Activated naive CD8-positive, alpha-beta T cell treated with anti-CD3 and anti-CD28 coated beads, Interleukin-2, amount 10 ng/mL, durations not matched to agents 7 days and 5 days (primary cell): ENCODE results near the gene FGF14. TPM values are rescaled to one million over a fixed set of nuclear protein-coding genes. Genes with fewer than 3 reads are reported as not detected.

Experiments used
- ATAC-seq: fragments of 150-1000 bp; cut with Tn5 transposase; one replicate; pipeline ENCODE4 v1.10.0; 2021; ENCODE audit warnings: low read depth, moderate library complexity
- POLR2A ChIA-PET: fragments of 350-600 bp; sonication (Branson Sonifier 250); formaldehyde crosslinking; loops from one replicate; lab custom pipeline; 2021; ENCODE audit warnings: antibody characterized with exemption; lab: Charles Lee
- DNase-seq: peaks from one replicate; pipeline ENCODE4 v3.0.0; 2021
- H3K27ac Mint-ChIP-seq: one replicate; pipeline ENCODE4 v1.8.0; 2022; ENCODE audit warnings: mild to moderate bottlenecking, mixed read lengths
- H3K27me3 Mint-ChIP-seq: one replicate; pipeline ENCODE4 v1.8.0; 2022; ENCODE audit warnings: mild to moderate bottlenecking, moderate library complexity, mixed read lengths
- H3K36me3 Mint-ChIP-seq: one replicate; pipeline ENCODE4 v1.8.0; 2021; ENCODE audit warnings: mild to moderate bottlenecking, mixed read lengths
- H3K4me1 Mint-ChIP-seq: one replicate; pipeline ENCODE4 v1.8.0; 2021; ENCODE audit warnings: mixed read lengths
- H3K4me3 Mint-ChIP-seq: one replicate; pipeline ENCODE4 v1.8.0; 2022; ENCODE audit warnings: mild to moderate bottlenecking, moderate library complexity, mixed read lengths
- H3K9me3 Mint-ChIP-seq: one replicate; pipeline ENCODE4 v1.8.0; 2021; ENCODE audit warnings: mixed read lengths
- total RNA-seq, 2 experiments: library from RNA; stranded (reverse); gene quantifications; one replicate each; pipeline ENCODE4 v1.2.3, GENCODE V29; 2021

Gene FGF14
- total RNA-seq, 2 experiments from 2014 or later, result 0.03 TPM; not detected in 1

DNA sequence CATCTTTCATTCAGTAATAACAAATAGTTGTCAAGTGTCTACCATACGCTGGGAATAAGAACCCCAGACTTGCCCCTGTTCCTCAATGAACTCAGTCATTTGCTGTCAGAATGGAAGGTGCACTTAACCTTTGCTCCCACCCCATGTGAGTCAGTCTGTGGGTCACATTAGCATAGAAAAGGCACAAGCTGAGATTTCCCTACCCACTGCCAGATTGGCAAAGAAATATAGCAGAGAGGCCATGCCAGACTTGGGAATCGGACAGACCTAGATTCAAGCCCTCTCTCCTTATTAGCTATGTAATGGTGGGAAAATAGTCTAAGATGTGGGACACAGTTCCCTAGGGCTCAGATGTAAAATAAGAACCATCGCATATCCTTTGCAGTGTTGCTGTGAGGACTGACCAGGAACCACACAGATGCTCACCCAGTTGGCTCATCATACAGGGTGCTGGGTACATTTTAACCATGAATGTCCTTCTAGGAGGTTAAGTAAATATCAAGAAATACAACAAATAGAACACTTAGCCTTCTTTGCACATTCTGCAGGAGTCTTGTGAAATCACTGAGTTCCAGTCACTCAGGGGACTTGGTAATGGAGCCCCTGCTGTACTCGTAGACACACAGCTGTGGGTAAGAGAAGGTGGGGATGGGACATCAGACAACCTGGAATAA lies 218.2 kb downstream of the FGF14 start:
- H3K4me3 Mint-ChIP-seq, result no peak overlapping the region
- H3K27me3 Mint-ChIP-seq, result no peaks in the 10 kb centered on the region
- H3K27ac Mint-ChIP-seq, result no peak overlapping the region
- no peaks in the 10 kb centered on the region for H3K9me3 Mint-ChIP-seq
- POLR2A ChIA-PET, result no interaction called here
- ATAC-seq (no peak), DNase-seq (no peak)
- no peaks in the 10 kb centered on the region for H3K4me1 Mint-ChIP-seq
- H3K36me3 Mint-ChIP-seq, result no peaks in the 10 kb centered on the region

DNA sequence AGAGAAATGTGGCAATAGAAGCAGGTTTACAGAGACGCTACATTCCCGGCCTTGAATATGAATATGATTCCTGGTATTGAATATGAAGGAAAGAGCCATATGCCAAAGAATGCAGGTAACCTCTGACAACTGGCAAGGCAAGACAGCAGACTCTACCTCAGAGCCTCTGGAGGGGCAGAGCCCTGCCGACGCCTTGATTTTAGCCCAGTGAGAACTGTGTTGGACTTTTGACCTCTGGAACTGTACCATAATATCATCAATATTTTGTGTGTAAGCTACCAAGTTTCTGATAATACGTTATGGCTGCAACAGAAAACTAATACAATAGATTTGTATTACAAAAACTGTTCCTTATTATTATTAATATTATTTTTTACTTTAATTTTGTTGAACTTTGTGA lies 219.7 kb downstream of the FGF14 start:
- Mint-ChIP-seq H3K9me3 (no peaks in the 10 kb centered on the region), H3K27ac (no peak overlapping the region)

DNA sequence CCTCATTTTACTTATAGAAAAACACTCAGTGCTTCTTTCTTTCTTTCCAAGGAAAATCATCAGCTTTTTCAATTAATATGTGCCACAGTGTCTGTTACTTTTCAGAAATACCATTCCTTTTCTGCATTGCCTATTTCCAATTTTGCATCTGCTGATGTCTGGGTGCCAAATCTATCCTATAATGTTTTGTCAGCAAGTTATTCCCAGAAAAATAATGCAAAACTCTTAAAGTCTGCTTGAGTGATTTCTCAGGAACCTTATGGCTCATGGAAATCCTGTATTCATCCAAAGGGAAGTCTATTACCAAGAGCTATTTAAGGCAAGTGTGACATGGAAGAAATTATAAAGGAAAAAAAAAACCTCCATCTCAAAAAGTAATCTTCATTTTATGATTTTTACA lies 224.4 kb downstream of the FGF14 start:
- POLR2A ChIA-PET, result no interaction called here
- Mint-ChIP-seq H3K27me3 (no peaks in the 10 kb centered on the region), H3K4me1 (no peaks in the 10 kb centered on the region), H3K9me3 (no peaks in the 10 kb centered on the region), H3K4me3 (no peak overlapping the region), H3K36me3 (no peaks in the 10 kb centered on the region), H3K27ac (no peak overlapping the region)
- DNase-seq (no peak), ATAC-seq (no peak)

More for the DNA sequence above, 219.7 kb downstream of the FGF14 start:
- POLR2A ChIA-PET, result no interaction called here
- H3K4me3 Mint-ChIP-seq, result no peak overlapping the region
- ATAC-seq, result no peak
- no peak for DNase-seq
- no peaks in the 10 kb centered on the region for H3K36me3 Mint-ChIP-seq
- H3K4me1 Mint-ChIP-seq, result no peaks in the 10 kb centered on the region
- no peaks in the 10 kb centered on the region for H3K27me3 Mint-ChIP-seq

DNA sequence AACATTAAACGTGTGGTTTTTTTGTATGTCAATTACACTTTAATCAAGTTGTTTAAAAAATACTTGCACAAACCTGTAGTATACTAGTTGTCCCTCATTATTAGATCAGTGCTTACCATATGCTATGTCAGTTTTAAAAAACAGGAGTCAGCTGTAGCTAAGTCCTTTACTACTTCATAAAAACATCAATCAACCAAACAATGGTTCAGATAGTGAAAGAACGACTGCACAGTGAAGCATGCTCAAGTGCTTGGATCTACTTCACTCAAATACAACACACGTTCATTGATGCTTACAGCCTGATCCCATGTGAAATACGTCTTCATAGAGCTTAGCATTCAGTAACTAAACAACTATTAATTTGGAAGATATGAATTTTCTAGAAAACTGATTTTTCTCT lies 225.0 kb downstream of the FGF14 start:
- no peak overlapping the region for H3K4me3 Mint-ChIP-seq
- POLR2A ChIA-PET, result no interaction called here
- DNase-seq (no peak), ATAC-seq (no peak)
- no peaks in the 10 kb centered on the region for H3K9me3 Mint-ChIP-seq
- no peaks in the 10 kb centered on the region for H3K36me3 Mint-ChIP-seq
- no peaks in the 10 kb centered on the region for H3K27me3 Mint-ChIP-seq
- no peaks in the 10 kb centered on the region for H3K4me1 Mint-ChIP-seq
- H3K27ac Mint-ChIP-seq, result no peak overlapping the region

DNA sequence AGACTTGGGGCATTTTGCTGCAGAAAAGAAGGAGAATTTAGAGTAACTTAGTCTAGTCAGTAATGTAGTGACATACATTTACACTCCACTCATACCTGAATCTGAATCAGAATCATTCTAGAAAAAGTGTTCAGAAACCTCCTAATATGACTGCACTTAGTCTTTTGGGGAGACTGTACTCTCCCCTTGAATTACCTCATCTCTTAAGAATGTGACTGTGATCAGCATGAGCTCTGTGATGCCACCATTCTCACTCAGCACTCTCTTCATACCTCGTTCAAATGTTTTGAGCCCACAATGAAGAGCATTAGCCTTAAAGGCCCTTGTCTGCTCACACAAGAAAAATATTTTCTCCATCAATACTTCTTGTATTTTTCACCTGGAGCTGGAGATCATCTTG lies 229.4 kb downstream of the FGF14 start:
- Mint-ChIP-seq H3K27me3 (peaks cover 2% of the 10 kb centered on the region), H3K27ac (no peak overlapping the region), H3K4me3 (no peak overlapping the region), H3K9me3 (no peaks in the 10 kb centered on the region), H3K4me1 (no peaks in the 10 kb centered on the region), H3K36me3 (no peaks in the 10 kb centered on the region)
- no peak for DNase-seq
- POLR2A ChIA-PET, result no interaction called here
- ATAC-seq, result no peak

DNA sequence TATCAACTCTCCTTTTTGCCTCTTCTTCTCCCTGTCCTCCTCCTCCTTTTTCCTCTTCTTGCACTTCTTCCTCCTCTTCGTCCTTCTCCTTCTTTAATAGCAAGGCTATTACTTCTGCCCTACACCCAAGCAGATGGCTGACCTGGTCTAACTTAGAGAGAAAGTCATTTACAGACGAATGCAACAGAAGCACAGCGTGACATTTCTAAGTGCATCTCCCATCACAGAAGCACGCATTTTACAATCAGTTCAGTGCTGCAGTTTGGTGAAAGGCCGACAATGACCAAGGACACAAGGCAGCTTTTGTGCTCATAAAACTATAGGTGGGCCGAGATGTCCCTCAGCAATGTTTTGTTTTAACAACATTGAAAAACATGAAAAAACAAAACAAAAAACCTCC lies 231.5 kb downstream of the FGF14 start:
- no peaks in the 10 kb centered on the region for H3K4me1 Mint-ChIP-seq
- H3K9me3 Mint-ChIP-seq, result no peaks in the 10 kb centered on the region
- POLR2A ChIA-PET, result no interaction called here
- DNase-seq, result no peak
- H3K27me3 Mint-ChIP-seq, result peaks cover 2% of the 10 kb centered on the region
- no peak overlapping the region for H3K4me3 Mint-ChIP-seq
- ATAC-seq, result no peak
- H3K36me3 Mint-ChIP-seq, result no peaks in the 10 kb centered on the region
- H3K27ac Mint-ChIP-seq, result no peak overlapping the region

DNA sequence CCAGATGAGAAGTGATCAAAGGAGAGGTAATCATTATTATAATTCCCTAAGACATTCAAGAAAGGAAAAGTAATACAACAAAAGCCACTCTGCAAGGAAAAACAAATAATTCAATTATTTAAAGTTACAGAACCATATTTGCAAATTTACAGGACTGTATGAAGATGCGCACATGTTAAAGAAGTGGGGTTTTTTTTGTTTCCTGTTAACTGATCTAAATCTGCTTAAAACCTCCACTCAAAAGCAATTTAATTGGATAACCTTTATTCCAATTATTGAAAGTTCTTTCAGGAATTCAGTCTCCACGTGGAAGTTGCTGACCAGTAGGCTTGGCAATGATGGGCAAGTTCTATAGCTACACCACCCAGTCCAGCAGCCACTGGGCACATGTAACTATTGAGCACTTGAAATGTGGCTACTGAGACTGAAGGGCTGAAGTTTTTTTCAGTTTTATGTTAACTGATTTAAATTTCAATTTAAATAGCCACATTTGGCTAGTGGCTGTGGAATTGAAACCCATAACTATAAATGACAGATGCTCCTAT lies 232.3 kb downstream of the FGF14 start:
- Mint-ChIP-seq H3K9me3 (peaks cover 2% of the 10 kb centered on the region), H3K4me1 (no peaks in the 10 kb centered on the region), H3K27ac (no peak overlapping the region), H3K4me3 (no peak overlapping the region), H3K36me3 (no peaks in the 10 kb centered on the region), H3K27me3 (peaks cover 2% of the 10 kb centered on the region)
- ATAC-seq (no peak), DNase-seq (no peak)
- POLR2A ChIA-PET, result no interaction called here

DNA sequence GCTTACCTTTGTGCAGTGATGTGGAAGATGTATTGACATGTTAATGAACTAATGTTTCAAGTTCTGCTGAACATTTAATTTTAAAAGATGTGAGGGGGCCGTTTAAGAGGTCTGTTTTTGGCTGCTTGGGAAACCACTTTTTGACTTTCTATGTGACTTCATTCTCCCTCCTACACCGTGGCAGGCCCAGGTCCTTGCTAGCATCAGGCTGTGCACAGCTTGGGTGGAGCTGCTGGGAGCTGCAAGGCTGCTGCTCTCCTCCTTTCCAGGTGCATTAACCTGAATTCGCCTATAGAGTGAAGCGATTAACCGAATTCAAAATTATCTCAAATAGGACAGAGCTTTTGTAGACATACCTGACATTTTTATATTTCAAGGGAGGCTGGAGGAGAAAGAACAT lies 249.1 kb downstream of the FGF14 start:
- Mint-ChIP-seq H3K27me3 (no peaks in the 10 kb centered on the region), H3K4me3 (no peak overlapping the region), H3K36me3 (no peaks in the 10 kb centered on the region), H3K4me1 (no peaks in the 10 kb centered on the region), H3K27ac (no peak overlapping the region), H3K9me3 (no peaks in the 10 kb centered on the region)
- no peak for DNase-seq
- POLR2A ChIA-PET, result no interaction called here
- ATAC-seq, result no peak

DNA sequence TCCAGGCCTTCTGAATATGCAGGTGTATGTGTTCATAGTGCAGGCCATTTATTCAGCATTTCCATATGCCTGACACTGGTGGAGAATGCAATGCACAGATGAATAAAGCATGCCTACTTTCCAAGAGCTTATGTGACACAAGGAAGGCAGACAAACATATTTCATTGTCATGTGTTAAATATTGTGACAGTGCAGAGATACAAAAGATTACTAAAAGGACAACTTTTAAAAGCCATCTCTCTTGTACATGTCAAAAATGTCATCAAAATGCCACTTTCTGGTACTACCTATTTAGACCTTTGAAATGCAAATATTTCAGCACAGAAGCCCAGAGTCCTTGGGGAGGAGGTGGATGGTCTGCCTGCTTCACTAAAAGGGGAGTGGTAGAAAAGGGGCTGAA lies 254.5 kb downstream of the FGF14 start:
- DNase-seq (no peak), ATAC-seq (no peak)
- Mint-ChIP-seq H3K27me3 (peaks cover 5% of the 10 kb centered on the region), H3K4me3 (no peak overlapping the region), H3K27ac (no peak overlapping the region), H3K36me3 (no peaks in the 10 kb centered on the region), H3K9me3 (no peaks in the 10 kb centered on the region), H3K4me1 (no peaks in the 10 kb centered on the region)
- POLR2A ChIA-PET, result no interaction called here

DNA sequence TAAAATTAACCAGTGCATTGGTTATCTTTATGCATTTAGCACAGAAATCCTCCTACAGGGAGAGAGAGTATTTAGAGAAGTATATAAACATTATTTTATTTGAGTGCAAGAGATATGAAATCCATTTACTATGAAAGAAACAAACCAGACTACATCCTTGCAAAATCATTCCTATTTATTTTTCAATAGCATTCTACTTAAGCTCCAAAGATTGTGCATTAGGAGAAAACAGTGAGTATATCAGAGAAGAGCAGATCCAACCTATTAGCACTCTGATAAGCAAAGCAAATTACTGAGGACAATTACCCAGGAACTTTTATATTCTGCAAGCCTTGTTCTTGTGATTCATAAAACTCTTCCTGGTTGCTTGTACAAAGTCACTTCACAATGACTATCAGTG lies 256.1 kb downstream of the FGF14 start:
- Mint-ChIP-seq H3K9me3 (no peaks in the 10 kb centered on the region), H3K36me3 (no peaks in the 10 kb centered on the region), H3K4me1 (no peaks in the 10 kb centered on the region), H3K4me3 (no peak overlapping the region), H3K27ac (no peak overlapping the region), H3K27me3 (peaks cover 5% of the 10 kb centered on the region)
- DNase-seq (no peak), ATAC-seq (no peak)
- POLR2A ChIA-PET, result no interaction called here

DNA sequence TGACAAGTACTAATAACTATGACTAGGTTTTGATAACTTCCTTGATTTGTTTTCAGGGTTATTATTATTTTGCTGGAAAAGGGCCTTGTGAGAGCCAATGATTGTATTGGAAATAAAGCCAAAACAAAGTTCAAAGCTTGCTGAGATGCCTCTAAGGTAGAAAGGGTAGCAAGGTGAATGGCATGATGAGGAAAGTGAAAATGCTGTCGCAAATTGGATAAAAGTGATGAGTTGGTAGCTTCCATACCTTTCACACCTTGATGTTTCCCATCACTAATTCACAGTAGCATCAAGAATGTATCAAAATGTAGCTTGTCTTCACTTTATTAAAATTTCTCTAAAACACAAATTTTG lies 259.4 kb downstream of the FGF14 start:
- ATAC-seq, result no peak
- Mint-ChIP-seq H3K4me3 (no peak overlapping the region), H3K27ac (no peak overlapping the region), H3K36me3 (no peaks in the 10 kb centered on the region), H3K27me3 (peaks cover 5% of the 10 kb centered on the region), H3K9me3 (no peaks in the 10 kb centered on the region), H3K4me1 (no peaks in the 10 kb centered on the region)
- no peak for DNase-seq
- POLR2A ChIA-PET, result no interaction called here

DNA sequence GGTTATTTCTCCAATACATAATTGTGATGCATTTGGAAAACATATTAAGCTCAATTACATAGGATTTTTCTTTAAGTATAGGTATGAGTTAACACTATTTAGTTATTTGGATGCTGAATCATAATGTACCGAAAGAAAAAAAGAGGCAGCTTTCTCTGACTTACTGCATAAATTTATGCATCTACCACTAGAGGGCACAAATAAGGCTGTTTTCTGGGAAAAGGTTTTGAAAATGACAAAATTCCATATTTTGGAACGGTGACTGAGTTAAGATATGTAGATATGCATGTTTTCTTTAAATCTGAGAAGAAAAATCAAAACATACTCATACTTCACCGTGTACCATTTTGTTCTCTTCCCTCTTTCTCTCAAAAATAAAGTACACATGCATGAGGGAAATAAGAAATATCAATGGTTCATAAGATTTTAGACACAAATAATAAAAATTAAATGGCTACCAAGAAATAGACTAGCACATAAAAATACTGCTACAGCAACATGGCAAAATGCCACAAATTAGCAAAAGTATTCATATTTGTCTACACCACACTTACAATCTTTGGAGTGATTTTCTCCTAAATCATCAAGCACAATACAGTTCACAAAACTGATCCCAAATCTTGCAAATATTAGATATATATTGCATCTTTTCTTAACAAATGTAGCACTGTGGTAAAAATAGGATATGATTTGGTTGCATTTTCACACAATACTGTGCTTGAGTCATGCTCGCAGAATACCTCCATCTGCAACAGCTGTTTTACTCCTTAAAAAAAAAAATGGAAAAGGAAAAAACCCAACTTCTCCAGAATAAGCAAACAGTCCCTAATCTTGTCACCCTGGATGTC lies 260.0 kb downstream of the FGF14 start:
- no peaks in the 10 kb centered on the region for H3K36me3 Mint-ChIP-seq
- H3K4me1 Mint-ChIP-seq, result no peaks in the 10 kb centered on the region
- H3K27ac Mint-ChIP-seq, result no peak overlapping the region
- ATAC-seq (no peak), DNase-seq (no peak)
- H3K27me3 Mint-ChIP-seq, result peaks cover 5% of the 10 kb centered on the region
- no peaks in the 10 kb centered on the region for H3K9me3 Mint-ChIP-seq
- POLR2A ChIA-PET, result no interaction called here
- no peak overlapping the region for H3K4me3 Mint-ChIP-seq

DNA sequence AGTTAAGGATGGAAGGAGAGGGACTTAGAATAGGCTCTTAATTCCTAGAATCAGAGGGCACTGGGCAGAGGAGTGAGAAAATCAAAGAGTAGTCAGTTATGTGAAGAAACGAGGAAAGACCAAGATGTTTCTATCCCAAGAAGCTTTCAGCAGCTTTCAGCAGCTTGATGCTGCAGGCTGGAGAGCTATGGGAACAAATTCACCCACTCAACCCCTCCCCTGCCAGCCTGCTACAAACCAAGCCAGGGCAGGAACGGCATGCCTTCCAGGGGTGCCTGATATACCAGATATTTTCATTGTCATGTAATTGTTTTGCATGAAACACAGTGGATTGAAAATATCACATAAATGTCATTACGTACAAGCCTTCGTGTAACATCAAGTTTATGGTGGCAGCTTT lies 262.2 kb downstream of the FGF14 start:
- H3K4me3 Mint-ChIP-seq, result no peak overlapping the region
- no peak for ATAC-seq
- H3K36me3 Mint-ChIP-seq, result no peaks in the 10 kb centered on the region
- POLR2A ChIA-PET, result no interaction called here
- DNase-seq, result no peak
- no peaks in the 10 kb centered on the region for H3K27me3 Mint-ChIP-seq
- H3K9me3 Mint-ChIP-seq, result no peaks in the 10 kb centered on the region
- H3K4me1 Mint-ChIP-seq, result no peaks in the 10 kb centered on the region
- no peak overlapping the region for H3K27ac Mint-ChIP-seq

DNA sequence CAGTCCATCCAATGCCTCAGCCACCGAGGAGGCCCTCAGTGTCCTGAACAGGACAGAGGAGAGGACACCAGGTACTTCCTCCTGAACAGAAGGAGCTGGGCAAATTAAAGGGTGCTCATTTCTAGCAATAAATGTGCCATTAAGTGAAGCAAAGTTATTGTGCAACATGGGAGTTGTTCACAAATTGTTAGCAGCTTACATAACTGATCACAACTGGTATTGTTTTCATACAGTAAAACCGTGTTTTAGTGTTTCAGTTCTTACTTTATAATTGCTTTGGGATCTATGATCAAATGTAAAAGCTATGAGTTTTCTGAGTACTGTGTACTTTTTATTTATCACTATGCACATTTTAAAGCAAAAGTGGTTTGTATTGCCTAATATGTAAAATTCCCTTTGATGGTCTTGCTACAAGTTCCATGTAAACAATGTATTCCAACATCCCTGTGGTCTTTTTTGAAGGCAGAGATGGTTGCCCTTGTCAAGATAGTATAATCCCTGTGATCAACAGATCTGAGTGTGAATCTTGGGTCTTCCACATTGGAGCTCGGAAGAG lies 263.1 kb downstream of the FGF14 start:
- no peaks in the 10 kb centered on the region for H3K4me1 Mint-ChIP-seq
- H3K27me3 Mint-ChIP-seq, result no peaks in the 10 kb centered on the region
- POLR2A ChIA-PET, result no interaction called here
- H3K36me3 Mint-ChIP-seq, result no peaks in the 10 kb centered on the region
- H3K4me3 Mint-ChIP-seq, result no peak overlapping the region
- H3K27ac Mint-ChIP-seq, result no peak overlapping the region
- no peak for DNase-seq
- no peaks in the 10 kb centered on the region for H3K9me3 Mint-ChIP-seq
- ATAC-seq, result no peak
